DOHH2 (cell line): ENCODE results near the gene PGM2.

Experiments
- H3F3A ChIP-seq: fragments of 200-600 bp; sonication (generic), shearing (Covaris generic); 2 replicates; pipeline ENCODE4 v1.6.0; 2016; ENCODE audit warnings: antibody characterized with exemption, mild to moderate bottlenecking; ENCODE audit not compliant: control insufficient read depth, insufficient read depth
- H3K27ac ChIP-seq: fragments of 200-600 bp; sonication (generic); 2 replicates; pipeline ENCODE4 v1.5.1; 2014; ENCODE audit warnings: low read depth, mild to moderate bottlenecking, low read length, moderate library complexity
- H3K27me3 ChIP-seq: fragments of 200-600 bp; sonication (generic); 2 replicates; pipeline ENCODE4 v1.6.1; 2014; ENCODE audit warnings: mild to moderate bottlenecking, low read length, mixed read lengths; ENCODE audit not compliant: control insufficient read depth
- H3K36me3 ChIP-seq: fragments of 200-600 bp; sonication (generic); 2 replicates; pipeline ENCODE4 v1.6.1; 2014; ENCODE audit warnings: mild to moderate bottlenecking, low read length, moderate library complexity, mixed read lengths; ENCODE audit not compliant: control insufficient read depth
- H3K4me1 ChIP-seq: fragments of 200-600 bp; sonication (generic); 2 replicates; pipeline ENCODE4 v1.6.1; 2014; ENCODE audit warnings: mild to moderate bottlenecking, low read length, mixed read lengths; ENCODE audit not compliant: control insufficient read depth
- H3K4me2 ChIP-seq: fragments of 200-600 bp; sonication (generic); 2 replicates; pipeline ENCODE4 v1.6.0; 2014; ENCODE audit warnings: mild to moderate bottlenecking, low read length, moderate library complexity
- H3K4me3 ChIP-seq: fragments of 200-600 bp; sonication (generic); 2 replicates; pipeline ENCODE4 v1.5.1; 2014; ENCODE audit warnings: mild to moderate bottlenecking, low read length, mixed read lengths
- H3K79me2 ChIP-seq: fragments of 200-600 bp; sonication (generic); 2 replicates; pipeline ENCODE4 v1.6.1; 2014; ENCODE audit warnings: mild to moderate bottlenecking, low read length, mixed read lengths; ENCODE audit not compliant: control insufficient read depth
- H3K9me2 ChIP-seq: fragments of 200-600 bp; sonication (generic); replicated peaks from 2 replicates; pipeline ENCODE4 v1.6.1; 2014; ENCODE audit warnings: mild to moderate bottlenecking, low read length, mixed read lengths; ENCODE audit not compliant: control insufficient read depth
- H3K9me3 ChIP-seq: fragments of 200-600 bp; sonication (generic); 2 replicates; pipeline ENCODE4 v1.6.1; 2014; ENCODE audit warnings: antibody characterized with exemption, low read length, mixed read lengths; ENCODE audit not compliant: control insufficient read depth, insufficient read depth
- H4K20me1 ChIP-seq: fragments of 200-600 bp; sonication (generic); 2 replicates; pipeline ENCODE4 v1.6.0; 2014; ENCODE audit warnings: low read depth, mild to moderate bottlenecking, antibody characterized with exemption, low read length, moderate library complexity; ENCODE audit not compliant: control insufficient read depth, insufficient read depth
- CTCF ChIP-seq: fragments of 200-600 bp; sonication (generic); IDR thresholded peaks from one replicate; pipeline ENCODE4 v1.5.1; 2014; ENCODE audit warnings: antibody characterized with exemption, mild to moderate bottlenecking, low read depth, low read length; ENCODE audit not compliant: poor library complexity, severe bottlenecking
- EZH2phosphoT487 ChIP-seq: fragments of 200-600 bp; sonication (generic); IDR thresholded peaks from 2 replicates; pipeline ENCODE4 v1.6.1; 2017; ENCODE audit warnings: borderline replicate concordance, mild to moderate bottlenecking, antibody characterized with exemption, low read length, moderate library complexity, mixed read lengths

PGM2 gene

GRCh38 chr4:37902212-37902611, 75.7 kb downstream of the PGM2 start:
- Histone ChIP-seq H3K27ac (no peak overlapping the region), H3K27me3 (no peaks in the 10 kb centered on the region), H3F3A (no peaks in the 10 kb centered on the region; the same call in 1 of the 2 replicates), H3K36me3 (peaks cover 26% of the 10 kb centered on the region), H3K79me2 (peaks cover 10% of the 10 kb centered on the region; the same call in 1 of the 2 replicates), H3K4me2 (no peak overlapping the region), H3K4me3 (no peak overlapping the region), H4K20me1 (no peaks in the 10 kb centered on the region; the same call in 1 of the 2 replicates), H3K9me3 (no peaks in the 10 kb centered on the region), H3K9me2 (no peaks in the 10 kb centered on the region), H3K4me1 (no peaks in the 10 kb centered on the region)
- TF ChIP-seq CTCF (no peak), EZH2phosphoT487 (no peak)

- H3K4me3 ChIP-seq = no peak overlapping the region
- no peaks in the 10 kb centered on the region for H3K27me3 ChIP-seq
- no peaks in the 10 kb centered on the region; the same call in 1 of the 2 replicates for H4K20me1 ChIP-seq
- no peaks in the 10 kb centered on the region for H3K4me1 ChIP-seq
- H3K9me2 ChIP-seq = no peaks in the 10 kb centered on the region
- TF ChIP-seq CTCF (no peak), EZH2phosphoT487 (no peak)
- peaks cover 4% of the 10 kb centered on the region; the same call in 1 of the 2 replicates for H3K79me2 ChIP-seq
- H3K27ac ChIP-seq = no peak overlapping the region
- peaks cover 26% of the 10 kb centered on the region for H3K36me3 ChIP-seq
- H3F3A ChIP-seq = no peaks in the 10 kb centered on the region
- H3K9me3 ChIP-seq = no peaks in the 10 kb centered on the region
- no peak overlapping the region for H3K4me2 ChIP-seq
Observed at GRCh38 chr4:37902738-37903693, 76.5 kb downstream of the PGM2 start.

- no peaks in the 10 kb centered on the region; the same call in 1 of the 2 replicates for H4K20me1 ChIP-seq
- TF ChIP-seq EZH2phosphoT487 (no peak), CTCF (no peak)
- H3K4me3 ChIP-seq = no peak overlapping the region
- no peaks in the 10 kb centered on the region for H3K4me1 ChIP-seq
- no peaks in the 10 kb centered on the region for H3K79me2 ChIP-seq
- H3K4me2 ChIP-seq = no peak overlapping the region
- peaks cover 26% of the 10 kb centered on the region for H3K36me3 ChIP-seq
- no peak overlapping the region for H3K27ac ChIP-seq
- no peaks in the 10 kb centered on the region for H3K9me2 ChIP-seq
- no peaks in the 10 kb centered on the region for H3K27me3 ChIP-seq
- no peaks in the 10 kb centered on the region for H3K9me3 ChIP-seq
- H3F3A ChIP-seq = no peaks in the 10 kb centered on the region
Observed at GRCh38 chr4:37903901-37904300, 77.4 kb downstream of the PGM2 start.
